ENCODE data around the gene ACOXL.
A peak's percentile ranks its signal among the peaks of the same experiment; 100 is the strongest.

The ACOXL gene

DNA sequence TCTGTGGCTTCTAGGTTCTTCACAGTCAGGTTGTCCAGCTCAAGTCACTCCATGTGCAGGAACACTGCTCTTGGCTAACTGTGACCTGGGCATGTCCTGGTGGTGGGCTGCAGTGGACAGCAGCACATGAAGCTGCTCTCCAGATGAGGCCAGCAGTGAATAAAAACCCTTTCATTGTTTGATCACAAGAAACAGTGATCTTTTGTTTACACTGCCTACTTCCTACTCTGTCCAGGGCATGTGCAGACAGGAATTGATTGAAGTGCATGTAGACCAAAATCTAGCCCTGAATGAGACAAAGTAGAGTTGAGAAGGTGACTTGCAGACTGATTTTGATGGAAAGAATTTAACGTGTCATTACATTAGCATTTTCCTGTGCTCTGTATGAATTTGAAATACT is 423.2 kb downstream of the ACOXL start:
- ChIA-PET CTCF (no interaction called here), POLR2A (ENCODE audit: low non-redundant PET) (no interaction called here)
- DNase-seq (ENCODE audit: low spot score): peak; percentile 45
- TF ChIP-seq, protein P1, sequence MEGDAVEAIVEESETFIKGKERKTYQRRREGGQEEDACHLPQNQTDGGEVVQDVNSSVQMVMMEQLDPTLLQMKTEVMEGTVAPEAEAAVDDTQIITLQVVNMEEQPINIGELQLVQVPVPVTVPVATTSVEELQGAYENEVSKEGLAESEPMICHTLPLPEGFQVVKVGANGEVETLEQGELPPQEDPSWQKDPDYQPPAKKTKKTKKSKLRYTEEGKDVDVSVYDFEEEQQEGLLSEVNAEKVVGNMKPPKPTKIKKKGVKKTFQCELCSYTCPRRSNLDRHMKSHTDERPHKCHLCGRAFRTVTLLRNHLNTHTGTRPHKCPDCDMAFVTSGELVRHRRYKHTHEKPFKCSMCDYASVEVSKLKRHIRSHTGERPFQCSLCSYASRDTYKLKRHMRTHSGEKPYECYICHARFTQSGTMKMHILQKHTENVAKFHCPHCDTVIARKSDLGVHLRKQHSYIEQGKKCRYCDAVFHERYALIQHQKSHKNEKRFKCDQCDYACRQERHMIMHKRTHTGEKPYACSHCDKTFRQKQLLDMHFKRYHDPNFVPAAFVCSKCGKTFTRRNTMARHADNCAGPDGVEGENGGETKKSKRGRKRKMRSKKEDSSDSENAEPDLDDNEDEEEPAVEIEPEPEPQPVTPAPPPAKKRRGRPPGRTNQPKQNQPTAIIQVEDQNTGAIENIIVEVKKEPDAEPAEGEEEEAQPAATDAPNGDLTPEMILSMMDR (conservative IDR thresholded peaks at IDR 0.05; ENCODE audit: low read depth): no peak
- H3K27ac ChIP-seq: peak overlapping the region; percentile 46

DNA sequence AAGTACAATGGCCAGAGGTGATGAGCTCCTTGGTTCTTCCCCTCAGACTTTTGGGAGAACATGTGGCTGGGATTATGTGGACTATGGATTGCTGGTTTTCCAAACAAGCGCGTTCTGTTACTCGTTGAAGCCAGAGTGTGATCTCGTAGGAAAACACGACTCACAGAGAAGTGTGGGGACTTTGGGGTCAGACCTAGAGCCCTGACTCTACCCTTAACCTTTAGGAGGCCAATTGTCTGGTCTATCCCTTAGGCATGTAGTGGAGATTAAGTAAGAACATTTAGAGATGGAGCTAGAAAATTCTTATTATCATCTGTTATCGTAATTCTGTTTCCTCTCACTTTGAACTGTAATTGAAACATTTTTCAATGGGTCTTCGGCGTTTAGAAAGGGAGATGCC is 424.2 kb downstream of the ACOXL start:
- TF ChIP-seq, protein P1 (conservative IDR thresholded peaks at IDR 0.05; ENCODE audit: low read depth): no peak
- POLR2A ChIA-PET (ENCODE audit: low non-redundant PET): no interaction called here
- no peak for DNase-seq (ENCODE audit: low spot score)
- CTCF ChIA-PET: no interaction called here
- H3K27ac ChIP-seq: no peak overlapping the region

DNA sequence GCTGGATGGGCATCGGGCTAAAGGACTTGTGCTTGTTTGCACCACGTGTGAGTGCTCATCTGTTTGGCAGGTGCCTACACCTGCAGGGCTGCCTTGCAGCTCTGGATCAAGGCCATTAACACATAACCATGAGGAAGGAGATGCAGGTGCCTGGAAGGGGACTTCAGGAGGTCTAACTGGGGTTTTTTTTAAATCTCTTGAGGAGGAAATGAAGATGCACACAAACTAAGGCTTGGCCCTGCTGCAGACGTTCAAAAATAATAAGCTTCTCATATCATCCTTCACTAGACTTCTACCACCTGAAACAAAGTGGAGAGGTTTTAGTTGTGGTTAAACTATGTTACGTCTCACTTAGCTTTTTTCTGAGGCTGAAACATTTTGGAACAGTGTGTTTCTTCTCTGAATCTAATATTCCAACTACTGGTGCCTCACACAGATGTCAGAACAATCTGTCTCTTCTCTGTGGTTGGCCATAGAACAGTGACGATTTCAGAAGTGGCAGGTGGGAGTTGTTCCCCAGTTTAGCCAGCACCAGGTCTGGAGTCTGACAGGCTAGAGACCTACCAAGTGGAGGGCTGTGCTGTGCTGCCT is 424.8 kb downstream of the ACOXL start:
- DNase-seq (ENCODE audit: low spot score): no peak
- CTCF ChIA-PET: no interaction called here
- H3K27ac ChIP-seq: no peak overlapping the region

DNA sequence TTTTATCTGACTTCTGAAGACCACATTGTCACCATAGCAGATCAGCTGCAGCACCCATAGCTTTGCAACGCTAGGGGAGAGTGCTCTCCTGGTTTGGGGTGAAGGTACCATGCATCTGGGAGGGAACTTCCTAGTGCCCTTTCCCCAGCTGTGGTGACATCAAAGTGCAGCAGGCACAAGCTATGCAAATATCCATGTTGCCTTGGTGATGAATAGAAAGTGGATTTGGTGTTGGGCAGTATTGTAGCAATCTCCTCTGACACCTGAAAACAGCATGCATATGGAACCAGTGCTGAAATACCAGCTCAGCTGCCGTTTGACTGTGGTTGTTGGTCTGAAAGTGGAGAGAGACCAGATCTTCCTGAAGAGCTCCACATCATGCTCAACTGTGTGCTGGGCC is 425.4 kb downstream of the ACOXL start:
- POLR2A ChIA-PET (ENCODE audit: low non-redundant PET): no interaction called here
- DNase-seq (ENCODE audit: low spot score): no peak
- no peak overlapping the region for H3K27ac ChIP-seq
- CTCF ChIA-PET: no interaction called here
- TF ChIP-seq, protein P1 (conservative IDR thresholded peaks at IDR 0.05; ENCODE audit: low read depth): no peak

More for the DNA sequence above, 424.8 kb downstream of the ACOXL start:
- POLR2A ChIA-PET (ENCODE audit: low non-redundant PET): no interaction called here
- TF ChIP-seq, protein P1 (conservative IDR thresholded peaks at IDR 0.05; ENCODE audit: low read depth): no peak

DNA sequence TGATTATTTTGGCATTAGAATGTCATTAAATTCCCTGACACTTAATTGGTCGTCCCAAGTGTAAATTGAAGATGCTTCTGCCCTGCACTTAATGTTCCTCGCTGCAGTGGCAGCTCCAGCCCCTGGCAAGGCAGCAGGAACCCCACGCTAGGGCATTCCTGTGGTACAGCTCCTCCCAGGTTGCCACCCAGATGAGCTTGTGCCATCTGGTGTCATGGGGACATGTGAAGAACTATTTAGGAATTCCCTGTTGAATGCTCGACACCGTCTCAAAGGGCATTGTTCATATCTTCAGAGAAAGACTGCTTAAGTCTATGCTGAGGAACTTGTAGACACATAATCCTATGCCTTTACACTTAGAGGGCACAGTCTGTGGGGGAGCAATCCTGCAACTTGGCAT is 427.3 kb downstream of the ACOXL start:
- peak overlapping the region; percentile 21; the same call in 1 of the 2 replicates for H3K27ac ChIP-seq
- DNase-seq (ENCODE audit: low spot score): no peak
- ChIA-PET POLR2A (ENCODE audit: low non-redundant PET) (no interaction called here), CTCF (no interaction called here)
- TF ChIP-seq, protein P1 (conservative IDR thresholded peaks at IDR 0.05; ENCODE audit: low read depth): no peak

DNA sequence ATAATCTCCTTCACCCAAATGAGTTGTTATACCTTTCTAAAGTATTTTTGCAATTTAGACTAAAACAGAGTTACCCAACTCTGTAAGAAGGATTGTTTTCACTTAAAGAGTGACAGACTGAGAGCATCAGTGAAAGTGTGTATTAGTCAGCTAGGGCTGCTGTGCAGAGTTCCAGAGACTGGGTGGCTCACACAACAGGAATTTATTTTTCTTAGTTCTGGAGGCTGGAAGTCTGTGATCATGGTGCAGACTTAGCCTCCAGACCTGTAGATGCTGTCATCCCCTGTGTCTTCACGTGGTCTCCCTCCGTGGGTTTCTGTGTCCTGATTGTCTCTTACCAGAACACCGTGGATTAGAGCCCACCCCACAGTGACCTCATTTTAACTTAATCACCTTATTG is 428.4 kb downstream of the ACOXL start:
- H3K27ac ChIP-seq: no peak overlapping the region
- CTCF ChIA-PET: no interaction called here
- TF ChIP-seq, protein P1 (conservative IDR thresholded peaks at IDR 0.05; ENCODE audit: low read depth): no peak
- peak; percentile 51 for DNase-seq (ENCODE audit: low spot score)
- POLR2A ChIA-PET (ENCODE audit: low non-redundant PET): no interaction called here

DNA sequence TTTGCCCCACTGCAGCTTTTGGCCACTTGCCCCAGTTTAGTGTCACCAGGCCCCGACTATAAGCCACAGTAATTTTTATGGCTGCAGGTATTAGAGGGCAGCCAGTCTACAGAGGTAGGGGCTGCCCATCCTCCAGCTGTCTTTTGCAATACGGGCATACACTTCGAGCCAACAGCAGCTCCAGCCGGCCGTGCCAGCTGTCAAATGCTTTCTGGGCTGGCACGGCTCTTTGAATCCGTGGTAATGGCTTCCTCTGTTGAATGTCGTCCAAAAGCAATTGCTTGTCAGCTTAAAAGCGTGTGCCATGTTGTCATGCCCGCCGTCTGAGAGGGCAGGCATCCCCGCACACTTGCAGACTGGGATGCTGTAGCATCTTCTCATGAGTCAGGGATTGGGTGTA is 429.6 kb downstream of the ACOXL start:
- DNase-seq (ENCODE audit: low spot score): no peak
- TF ChIP-seq, protein P1 (conservative IDR thresholded peaks at IDR 0.05; ENCODE audit: low read depth): no peak
- ChIA-PET CTCF (no interaction called here), POLR2A (ENCODE audit: low non-redundant PET) (no interaction called here)
- H3K27ac ChIP-seq: no peak overlapping the region

Measured in RWPE1 (cell line).